Measurements from ENCODE around the gene PACRG. TPM values are rescaled to one million over a fixed set of nuclear protein-coding genes. Genes with fewer than 3 reads are reported as not detected.

PACRG gene
- total and polyA plus RNA-seq, 2 donors from 2014 or later, result 7.4 to 20.0 TPM

GRCh38 chr6:163147994-163148393 lies 420.2 kb downstream of the PACRG start:
- Histone ChIP-seq H3K4me1 (ENCODE audit: control insufficient read depth in 2 of 3, insufficient read depth in 2 of 3, low read depth in 1 of 3, low read length in 3 of 3) (no peaks in the 10 kb centered on the region), H3K27me3 (ENCODE audit: control insufficient read depth, insufficient read depth, low read length) (no peaks in the 10 kb centered on the region), H3K4me3 (ENCODE audit: low read length in 3 of 3) (no peak overlapping the region), H3K27ac (ENCODE audit: low read depth in 2 of 2, low read length in 2 of 2) (no peak overlapping the region), H3K9ac (ENCODE audit: low read length in 3 of 3) (no peak overlapping the region), H3K36me3 (ENCODE audit: control insufficient read depth in 2 of 3, insufficient read depth in 3 of 3, low read length in 3 of 3) (no peaks in the 10 kb centered on the region), H3K9me3 (ENCODE audit: control insufficient read depth in 2 of 3, insufficient read depth in 1 of 3, low read length in 3 of 3) (no peaks in the 10 kb centered on the region)
- intact Hi-C loops (cut with DNase I), result no loop called here
- DNase-seq (peak in 1 of 5 donors; percentile 19), FAIRE-seq (no peak)
- no peak for TF ChIP-seq CTCF (IDR thresholded peaks at IDR 0.05; ENCODE audit: borderline replicate concordance, extremely low read depth, insufficient read depth)

GRCh38 chr6:163148451-163149278 lies 420.9 kb downstream of the PACRG start:
- Histone ChIP-seq H3K36me3 (ENCODE audit: control insufficient read depth in 2 of 3, insufficient read depth in 3 of 3, low read length in 3 of 3) (no peaks in the 10 kb centered on the region), H3K27ac (ENCODE audit: low read depth in 2 of 2, low read length in 2 of 2) (no peak overlapping the region), H3K4me3 (ENCODE audit: low read length in 3 of 3) (no peak overlapping the region), H3K9me3 (ENCODE audit: control insufficient read depth in 2 of 3, insufficient read depth in 1 of 3, low read length in 3 of 3) (no peaks in the 10 kb centered on the region), H3K4me1 (ENCODE audit: control insufficient read depth in 2 of 3, insufficient read depth in 2 of 3, low read depth in 1 of 3, low read length in 3 of 3) (no peaks in the 10 kb centered on the region), H3K27me3 (ENCODE audit: control insufficient read depth, insufficient read depth, low read length) (no peaks in the 10 kb centered on the region), H3K9ac (ENCODE audit: low read length in 3 of 3) (no peak overlapping the region)
- intact Hi-C loops (cut with DNase I), result no loop called here
- DNase-seq (peak in 1 of 5 donors; percentile 71), FAIRE-seq (no peak)
- no peak for TF ChIP-seq CTCF (IDR thresholded peaks at IDR 0.05; ENCODE audit: borderline replicate concordance, extremely low read depth, insufficient read depth)

- DNase-seq (peak in 1 of 5 donors; percentile 64), FAIRE-seq (no peak)
- Histone ChIP-seq H3K9ac (ENCODE audit: low read length in 3 of 3) (no peak overlapping the region), H3K4me1 (ENCODE audit: control insufficient read depth in 2 of 3, insufficient read depth in 2 of 3, low read depth in 1 of 3, low read length in 3 of 3) (no peaks in the 10 kb centered on the region), H3K36me3 (ENCODE audit: control insufficient read depth in 2 of 3, insufficient read depth in 3 of 3, low read length in 3 of 3) (no peaks in the 10 kb centered on the region), H3K4me3 (ENCODE audit: low read length in 3 of 3) (no peak overlapping the region), H3K27ac (ENCODE audit: low read depth in 2 of 2, low read length in 2 of 2) (no peak overlapping the region), H3K9me3 (ENCODE audit: control insufficient read depth in 2 of 3, insufficient read depth in 1 of 3, low read length in 3 of 3) (no peaks in the 10 kb centered on the region), H3K27me3 (ENCODE audit: control insufficient read depth, insufficient read depth, low read length) (no peaks in the 10 kb centered on the region)
- no peak for TF ChIP-seq CTCF (IDR thresholded peaks at IDR 0.05; ENCODE audit: borderline replicate concordance, extremely low read depth, insufficient read depth)
- intact Hi-C loops (cut with DNase I), result no loop called here
Measured at GRCh38 chr6:163149279-163149848, 421.6 kb downstream of the PACRG start.

Data from kidney (tissue), 14 donors.